ENCODE measurements around the gene UBE3A. TPM values are rescaled to one million over a fixed set of nuclear protein-coding genes. Genes with fewer than 3 reads are reported as not detected.
A peak's percentile ranks its signal among the peaks of the same experiment; 100 is the strongest.
"Not testable (repeated sequence)": the region's sequence is repeated elsewhere in the genome, so short reads cannot be mapped to it uniquely, and the experiment has no call there.

UBE3A gene
- total RNA-seq, 2 experiments from 2014 or later = 85.7 to 92.3 TPM

- no peaks in the 10 kb centered on the region for H3K27me3 Mint-ChIP-seq (ENCODE audit: low read depth)
- H3K27ac Mint-ChIP-seq = no peak overlapping the region
- H3K4me3 Mint-ChIP-seq = no peak overlapping the region
- CTCF ChIA-PET = no interaction called here
- intact Hi-C loops (cut with micrococcal nuclease) = no loop called here
- peaks cover 11% of the 10 kb centered on the region for H3K9me3 Mint-ChIP-seq
- peaks cover 51% of the 10 kb centered on the region for H3K36me3 Mint-ChIP-seq (ENCODE audit: low read depth)
- H3K4me1 Mint-ChIP-seq (ENCODE audit: low read depth) = peaks cover 62% of the 10 kb centered on the region
- DNase-seq = no peak
Measured at GRCh38 chr15:25415217-25415616, 23.6 kb downstream of the UBE3A start.

- CTCF ChIA-PET = no interaction called here
- intact Hi-C loops (cut with micrococcal nuclease) = no loop called here
- peaks cover 46% of the 10 kb centered on the region for H3K36me3 Mint-ChIP-seq (ENCODE audit: low read depth)
Measured at GRCh38 chr15:25410649-25411048, 28.2 kb downstream of the UBE3A start.

DNA sequence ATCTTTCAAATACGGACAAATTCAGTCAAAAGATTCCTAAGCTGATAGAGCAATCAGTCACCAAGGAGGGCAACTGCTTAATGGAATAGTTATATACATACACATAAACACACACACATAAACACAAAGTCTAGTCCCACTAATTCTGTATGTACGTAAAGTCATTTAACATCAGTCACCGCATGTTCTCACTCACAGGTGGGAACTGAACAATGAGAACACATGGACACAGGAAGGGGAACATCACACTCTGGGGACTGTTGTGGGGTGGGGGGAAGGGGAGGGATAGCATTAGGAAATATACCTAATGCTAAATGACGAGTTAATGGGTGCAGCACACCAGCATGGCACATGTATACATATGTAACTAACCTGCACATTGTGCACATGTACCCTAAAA lies 29.1 kb downstream of the UBE3A start:
- H3K27ac Mint-ChIP-seq; H3K9me3 Mint-ChIP-seq; H3K27me3 Mint-ChIP-seq (ENCODE audit: low read depth); DNase-seq; H3K4me3 Mint-ChIP-seq; intact Hi-C loops (cut with micrococcal nuclease); CTCF ChIA-PET: not testable (repeated sequence)
- H3K4me1 Mint-ChIP-seq (ENCODE audit: low read depth) = peaks cover 56% of the 10 kb centered on the region
- peaks cover 48% of the 10 kb centered on the region for H3K36me3 Mint-ChIP-seq (ENCODE audit: low read depth)

More at GRCh38 chr15:25410649-25411048, 28.2 kb downstream of the UBE3A start:
- Mint-ChIP-seq H3K4me3 (no peak overlapping the region), H3K27ac (no peak overlapping the region), H3K4me1 (ENCODE audit: low read depth) (peaks cover 60% of the 10 kb centered on the region), H3K9me3 (peaks cover 7% of the 10 kb centered on the region), H3K27me3 (ENCODE audit: low read depth) (no peaks in the 10 kb centered on the region)
- no peak for DNase-seq

GRCh38 chr15:25408929-25409328 lies 29.9 kb downstream of the UBE3A start:
- Mint-ChIP-seq H3K9me3 (peaks cover 2% of the 10 kb centered on the region), H3K4me1 (ENCODE audit: low read depth) (peaks cover 50% of the 10 kb centered on the region), H3K27me3 (ENCODE audit: low read depth) (no peaks in the 10 kb centered on the region), H3K36me3 (ENCODE audit: low read depth) (peaks cover 54% of the 10 kb centered on the region), H3K4me3 (no peak overlapping the region), H3K27ac (no peak overlapping the region)
- no peak for DNase-seq
- CTCF ChIA-PET = no interaction called here
- intact Hi-C loops (cut with micrococcal nuclease) = no loop called here

DNA sequence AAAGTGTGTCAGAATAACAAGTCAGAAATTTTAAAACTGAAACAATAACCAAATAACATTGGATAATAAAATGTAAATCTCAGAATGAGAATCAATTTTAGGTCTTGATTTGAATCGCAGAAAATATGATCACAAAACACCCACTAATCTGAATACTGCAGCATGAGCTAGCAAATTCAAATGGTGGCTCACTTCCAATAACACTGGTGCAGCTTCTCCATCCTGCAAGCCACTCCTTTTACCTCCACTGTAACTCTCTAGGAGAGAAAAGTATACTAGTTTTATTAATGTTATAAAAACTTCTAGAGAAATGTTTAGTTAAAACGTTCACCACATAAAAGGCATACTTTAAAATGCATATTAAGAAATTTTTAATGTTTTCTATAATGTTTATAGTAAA lies 30.4 kb downstream of the UBE3A start:
- intact Hi-C loops (cut with micrococcal nuclease) = no loop called here
- no peaks in the 10 kb centered on the region for H3K27me3 Mint-ChIP-seq (ENCODE audit: low read depth)
- no peak for DNase-seq
- H3K4me1 Mint-ChIP-seq (ENCODE audit: low read depth) = peaks cover 45% of the 10 kb centered on the region
- H3K36me3 Mint-ChIP-seq (ENCODE audit: low read depth) = peaks cover 54% of the 10 kb centered on the region
- peaks cover 2% of the 10 kb centered on the region for H3K9me3 Mint-ChIP-seq
- no peak overlapping the region for H3K27ac Mint-ChIP-seq
- no peak overlapping the region for H3K4me3 Mint-ChIP-seq
- CTCF ChIA-PET = no interaction called here

DNA sequence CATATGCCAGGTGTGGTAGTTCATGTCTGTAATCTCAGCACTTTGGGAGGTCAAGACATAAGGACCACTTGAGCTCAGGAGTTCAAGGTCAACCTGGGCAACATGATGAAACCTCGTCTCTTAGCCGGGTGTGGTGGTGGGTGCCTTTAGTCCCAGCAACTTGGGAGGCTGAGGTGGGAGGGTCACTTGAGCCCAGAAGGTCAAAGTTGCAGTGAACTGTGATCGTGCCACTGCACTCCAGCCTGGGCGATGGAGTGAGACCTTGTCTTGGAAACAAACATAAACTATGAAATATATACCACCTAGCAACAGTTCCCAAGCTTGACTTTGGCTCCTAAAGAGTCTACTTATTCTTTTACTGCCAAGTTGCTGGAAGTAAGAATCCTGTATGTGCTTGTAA lies 30.9 kb downstream of the UBE3A start:
- no peak overlapping the region for H3K4me3 Mint-ChIP-seq
- CTCF ChIA-PET = no interaction called here
- no peak for DNase-seq
- peaks cover 2% of the 10 kb centered on the region for H3K9me3 Mint-ChIP-seq
- peaks cover 55% of the 10 kb centered on the region for H3K36me3 Mint-ChIP-seq (ENCODE audit: low read depth)
- intact Hi-C loops (cut with micrococcal nuclease) = no loop called here
- no peak overlapping the region for H3K27ac Mint-ChIP-seq
- H3K4me1 Mint-ChIP-seq (ENCODE audit: low read depth) = peaks cover 43% of the 10 kb centered on the region
- H3K27me3 Mint-ChIP-seq (ENCODE audit: low read depth) = no peaks in the 10 kb centered on the region

GRCh38 chr15:25406846-25407245 lies 32.0 kb downstream of the UBE3A start:
- peaks cover 5% of the 10 kb centered on the region for H3K9me3 Mint-ChIP-seq
- intact Hi-C loops (cut with micrococcal nuclease) = no loop called here
- DNase-seq = peak; percentile 8
- H3K4me3 Mint-ChIP-seq = no peak overlapping the region
- H3K27me3 Mint-ChIP-seq (ENCODE audit: low read depth) = no peaks in the 10 kb centered on the region
- peak overlapping the region; percentile 47 for H3K27ac Mint-ChIP-seq
- H3K4me1 Mint-ChIP-seq (ENCODE audit: low read depth) = peaks cover 52% of the 10 kb centered on the region
- CTCF ChIA-PET = interaction anchor here (1.1 kb wide), 1 partner anchor 21 kb away, joined by 3 read pairs; no protein-coding TSS in a partner anchor
- peaks cover 63% of the 10 kb centered on the region for H3K36me3 Mint-ChIP-seq (ENCODE audit: low read depth)

DNA sequence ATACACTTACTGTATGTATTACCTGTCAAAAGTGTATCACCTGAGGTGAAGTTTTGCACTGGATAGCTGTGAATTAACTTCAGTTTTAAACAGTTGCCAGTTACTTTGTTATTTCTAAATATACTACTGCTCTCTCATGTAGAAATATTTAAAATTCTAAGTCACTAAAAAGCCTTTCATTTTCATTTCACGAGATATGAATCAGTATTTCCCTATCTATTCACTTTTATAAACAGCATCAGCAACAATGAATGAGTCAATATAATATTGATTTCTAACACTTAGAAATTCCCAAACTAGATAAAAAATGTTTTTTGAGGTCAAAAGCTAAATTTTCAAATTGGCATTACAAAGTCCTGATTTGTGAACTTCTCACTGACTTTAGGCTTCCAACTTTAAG lies 32.6 kb downstream of the UBE3A start:
- Mint-ChIP-seq H3K27ac (peak overlapping the region; percentile 47), H3K36me3 (ENCODE audit: low read depth) (peaks cover 66% of the 10 kb centered on the region), H3K4me1 (ENCODE audit: low read depth) (peaks cover 54% of the 10 kb centered on the region), H3K27me3 (ENCODE audit: low read depth) (no peaks in the 10 kb centered on the region), H3K4me3 (no peak overlapping the region), H3K9me3 (peaks cover 6% of the 10 kb centered on the region)
- intact Hi-C loops (cut with micrococcal nuclease) = no loop called here
- no peak for DNase-seq
- CTCF ChIA-PET = interaction anchor here (0.6 to 1.1 kb wide), 3 partner anchors 21 to 530 kb away, joined by 3 read pairs; no protein-coding TSS in a partner anchor

DNA sequence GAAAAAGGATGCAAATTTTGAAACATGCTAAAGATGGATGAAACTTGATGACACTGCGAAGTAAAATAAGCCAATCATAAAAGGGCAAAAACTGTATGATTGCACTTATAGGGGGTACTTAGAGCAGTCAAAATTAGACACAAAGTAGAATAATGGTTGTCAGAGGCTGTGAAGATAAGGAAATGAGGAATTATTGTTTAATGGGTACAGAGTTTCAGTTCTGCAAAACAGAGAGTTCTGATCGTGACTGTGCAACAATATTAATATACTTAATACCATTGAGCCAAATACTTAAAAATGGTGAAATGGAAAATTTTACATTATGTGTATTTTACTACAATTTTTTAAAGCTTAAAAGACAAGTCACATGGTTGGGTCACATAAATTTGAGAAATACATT lies 35.1 kb downstream of the UBE3A start:
- H3K36me3 Mint-ChIP-seq (ENCODE audit: low read depth) = peaks cover 78% of the 10 kb centered on the region
- H3K27ac Mint-ChIP-seq = no peak overlapping the region
- intact Hi-C loops (cut with micrococcal nuclease) = loop anchor here (5.0 kb wide), 2 partner anchors 34 to 36 kb away; partner anchors contain the start of gene UBE3A
- CTCF ChIA-PET = no interaction called here
- no peaks in the 10 kb centered on the region for H3K27me3 Mint-ChIP-seq (ENCODE audit: low read depth)
- H3K4me3 Mint-ChIP-seq = no peak overlapping the region
- DNase-seq = no peak
- H3K9me3 Mint-ChIP-seq = peaks cover 7% of the 10 kb centered on the region
- H3K4me1 Mint-ChIP-seq (ENCODE audit: low read depth) = peaks cover 44% of the 10 kb centered on the region

DNA sequence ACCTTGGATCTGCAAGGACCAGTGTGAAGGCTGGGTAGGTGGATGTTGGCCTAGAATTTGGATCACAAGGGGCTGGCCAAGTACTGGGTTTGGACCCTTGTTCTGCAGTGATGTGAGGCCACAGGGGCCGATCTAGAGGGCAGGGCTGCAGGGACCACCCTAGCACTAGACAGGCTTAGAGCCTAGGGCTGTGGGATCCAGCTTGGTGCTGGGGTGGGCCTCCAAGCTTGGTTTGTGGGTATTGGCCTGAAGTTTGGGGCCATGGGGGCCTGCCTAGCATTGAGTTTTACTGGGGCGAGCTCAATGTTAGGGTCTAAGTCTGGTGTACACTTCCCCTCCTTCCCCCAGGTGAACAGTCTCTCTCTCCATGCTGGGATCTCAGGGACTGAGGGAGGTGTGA lies 36.5 kb downstream of the UBE3A start:
- intact Hi-C loops (cut with micrococcal nuclease) = loop anchor here (5.0 kb wide), 2 partner anchors 35 kb away; partner anchors contain the start of gene UBE3A
- H3K4me3 Mint-ChIP-seq = no peak overlapping the region
- DNase-seq = no peak
- no peak overlapping the region for H3K27ac Mint-ChIP-seq
- CTCF ChIA-PET = no interaction called here
- peaks cover 49% of the 10 kb centered on the region for H3K4me1 Mint-ChIP-seq (ENCODE audit: low read depth)
- H3K27me3 Mint-ChIP-seq (ENCODE audit: low read depth) = no peaks in the 10 kb centered on the region
- H3K36me3 Mint-ChIP-seq (ENCODE audit: low read depth) = peaks cover 82% of the 10 kb centered on the region
- H3K9me3 Mint-ChIP-seq = peaks cover 11% of the 10 kb centered on the region

- CTCF ChIA-PET = no interaction called here
- peaks cover 78% of the 10 kb centered on the region for H3K36me3 Mint-ChIP-seq (ENCODE audit: low read depth)
- no peak overlapping the region for H3K4me3 Mint-ChIP-seq
- peaks cover 12% of the 10 kb centered on the region for H3K9me3 Mint-ChIP-seq
- DNase-seq = no peak
- H3K27ac Mint-ChIP-seq = no peak overlapping the region
- H3K4me1 Mint-ChIP-seq (ENCODE audit: low read depth) = peaks cover 42% of the 10 kb centered on the region
- intact Hi-C loops (cut with micrococcal nuclease) = loop anchor here (5.0 kb wide), 2 partner anchors 34 to 36 kb away; partner anchors contain the start of gene UBE3A
- no peaks in the 10 kb centered on the region for H3K27me3 Mint-ChIP-seq (ENCODE audit: low read depth)
Measured at GRCh38 chr15:25401501-25401900, 37.3 kb downstream of the UBE3A start.

DNA sequence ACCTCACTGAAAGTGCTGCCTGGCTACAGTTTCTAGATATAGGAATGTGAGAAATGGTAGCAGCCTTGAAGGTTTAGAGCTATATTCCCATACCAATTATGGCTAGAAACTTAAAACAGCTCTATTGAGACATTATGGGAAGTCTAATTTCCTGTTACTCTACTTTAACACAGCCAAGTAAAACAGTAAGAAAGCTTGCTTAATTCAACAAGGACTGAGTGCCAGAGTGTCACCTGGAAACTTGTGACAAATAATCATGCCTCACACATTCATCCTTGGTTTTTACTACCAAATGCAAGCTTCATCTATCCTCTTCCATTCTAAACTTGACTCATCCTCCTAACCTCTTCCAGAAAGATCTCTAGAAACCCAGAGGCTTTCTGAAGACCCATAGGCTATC lies 41.7 kb downstream of the UBE3A start:
- H3K27ac Mint-ChIP-seq = no peak overlapping the region
- CTCF ChIA-PET = no interaction called here
- intact Hi-C loops (cut with micrococcal nuclease) = no loop called here
- H3K27me3 Mint-ChIP-seq (ENCODE audit: low read depth) = no peaks in the 10 kb centered on the region
- no peak overlapping the region for H3K4me3 Mint-ChIP-seq
- peaks cover 9% of the 10 kb centered on the region for H3K9me3 Mint-ChIP-seq
- H3K36me3 Mint-ChIP-seq (ENCODE audit: low read depth) = peaks cover 64% of the 10 kb centered on the region
- peaks cover 32% of the 10 kb centered on the region for H3K4me1 Mint-ChIP-seq (ENCODE audit: low read depth)
- no peak for DNase-seq

- Mint-ChIP-seq H3K27me3 (ENCODE audit: low read depth) (no peaks in the 10 kb centered on the region), H3K27ac (no peak overlapping the region), H3K4me3 (no peak overlapping the region), H3K9me3 (peaks cover 12% of the 10 kb centered on the region), H3K36me3 (ENCODE audit: low read depth) (peaks cover 55% of the 10 kb centered on the region), H3K4me1 (ENCODE audit: low read depth) (peaks cover 25% of the 10 kb centered on the region)
- no peak for DNase-seq
- CTCF ChIA-PET = interaction anchor here (1.3 kb wide), 1 partner anchor 29 kb away, joined by 3 read pairs; no protein-coding TSS in a partner anchor
- intact Hi-C loops (cut with micrococcal nuclease) = no loop called here
Measured at GRCh38 chr15:25394898-25395297, 43.9 kb downstream of the UBE3A start.

Measured in activated naive CD4-positive, alpha-beta T cell treated with anti-CD3 and anti-CD28 coated beads for 36 hours (primary cell).